ENCODE data around the gene KLHL2.

The KLHL2 gene

DNA sequence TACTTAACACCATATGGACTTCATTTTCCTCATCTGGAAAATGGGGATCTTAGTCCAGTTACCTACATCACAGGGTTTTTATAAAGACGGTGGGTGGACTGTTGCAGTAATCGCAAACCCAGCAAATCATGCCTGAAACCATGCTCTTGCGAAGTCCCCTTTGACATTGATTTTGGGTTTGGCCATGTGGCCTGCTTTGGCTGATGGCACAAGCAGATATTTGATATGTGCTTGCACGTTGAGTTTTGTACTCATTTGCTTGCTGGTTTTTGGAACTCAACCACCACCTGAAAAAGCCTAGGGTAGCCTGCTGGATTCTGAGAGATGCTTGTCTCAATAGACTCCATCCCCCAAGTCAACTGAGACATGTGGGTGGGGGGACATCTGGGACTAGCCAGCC, 14.4 kb upstream of the KLHL2 start:
- TF ChIP-seq CTCF (IDR thresholded peaks at IDR 0.05), result no peak

DNA sequence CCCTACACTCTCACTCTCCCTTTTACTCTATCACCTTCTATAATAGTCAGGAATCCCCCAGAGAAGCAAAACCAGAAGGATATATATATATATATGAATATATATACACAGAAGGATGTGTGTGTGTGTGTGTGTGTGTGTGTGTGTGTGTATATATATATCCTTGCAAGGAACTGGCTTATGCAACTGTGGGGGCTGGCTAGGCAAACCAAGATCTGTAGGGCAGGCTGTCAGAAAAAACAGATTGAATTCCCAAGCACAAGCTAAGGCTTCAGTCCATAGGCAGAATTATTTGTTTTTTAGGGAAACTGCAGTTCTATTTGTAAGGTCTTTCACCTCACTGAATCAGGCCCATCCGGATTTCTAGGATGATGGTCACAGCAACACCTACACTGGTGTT, 13.0 kb upstream of the KLHL2 start:
- no peak for TF ChIP-seq CTCF (IDR thresholded peaks at IDR 0.05)

- TF ChIP-seq CTCF (IDR thresholded peaks at IDR 0.05), result no peak
Observed at GRCh38 chr4:165198329-165198728, 9.0 kb upstream of the KLHL2 start.

GRCh38 chr4:165199286-165199685, 8.1 kb upstream of the KLHL2 start:
- TF ChIP-seq CTCF (IDR thresholded peaks at IDR 0.05), result no peak

DNA sequence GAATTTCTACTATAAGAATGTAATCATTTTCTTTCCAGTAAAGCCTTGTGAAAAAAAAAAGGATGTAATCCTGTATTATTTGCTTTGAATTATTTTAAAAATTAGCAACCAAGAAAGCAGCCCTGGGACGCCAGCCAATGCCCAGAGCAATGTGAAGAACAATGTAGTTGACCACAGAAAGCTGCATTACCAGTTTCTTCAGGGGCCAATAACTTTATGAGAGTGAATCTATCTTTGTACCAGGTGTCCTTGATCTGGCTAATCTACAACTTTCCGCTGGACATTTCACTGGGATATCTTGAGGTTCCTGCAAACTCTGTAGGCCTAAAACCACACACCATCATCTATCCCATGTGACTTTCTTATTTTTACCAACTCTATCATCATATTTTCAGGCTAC, 7.6 kb upstream of the KLHL2 start:
- no peak for TF ChIP-seq CTCF (IDR thresholded peaks at IDR 0.05)

DNA sequence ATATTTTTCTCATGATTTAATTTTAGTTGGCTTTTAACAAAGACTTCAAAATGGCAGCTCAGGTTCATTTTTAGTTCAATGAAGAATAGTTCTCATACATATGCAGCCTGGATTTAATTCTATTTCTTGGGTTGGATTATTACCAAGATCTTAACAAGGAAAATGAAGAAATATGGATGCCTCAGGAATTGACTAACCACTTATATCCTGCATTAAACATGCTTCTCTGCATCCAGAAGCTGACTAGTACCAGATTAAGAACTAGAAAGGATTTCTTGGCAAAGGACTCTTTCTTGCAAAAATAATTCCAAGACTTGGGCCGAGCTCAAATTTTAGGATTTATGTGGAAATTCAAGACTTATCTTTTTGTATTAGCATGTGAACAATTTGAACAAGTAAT, 5.6 kb upstream of the KLHL2 start:
- TF ChIP-seq CTCF (IDR thresholded peaks at IDR 0.05), result no peak

- TF ChIP-seq CTCF (IDR thresholded peaks at IDR 0.05), result no peak
Observed at GRCh38 chr4:165203541-165204461, 3.6 kb upstream of the KLHL2 start.
